Measurements from ENCODE around the gene SYTL2.

Gene SYTL2

DNA sequence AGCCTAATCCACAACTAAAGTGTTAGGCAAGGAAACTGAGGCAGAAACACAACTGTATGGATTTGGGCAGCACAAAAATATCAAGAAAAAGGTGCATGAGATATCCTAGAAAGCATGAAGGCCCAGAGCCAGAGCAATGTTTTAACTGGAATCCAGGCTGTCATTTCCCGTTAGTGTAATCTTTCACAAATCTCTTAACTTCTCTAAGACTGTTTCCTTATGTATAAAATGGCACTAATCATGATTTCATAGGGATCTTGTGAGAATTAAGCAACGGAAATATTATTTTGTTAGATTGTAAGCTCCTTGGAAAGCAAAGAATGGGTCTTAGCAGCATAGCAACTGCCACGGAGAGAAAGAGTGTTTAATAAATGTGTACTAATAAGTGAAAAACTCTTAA lies 14.7 kb upstream of the SYTL2 start:
- DNase-seq: no peak

DNA sequence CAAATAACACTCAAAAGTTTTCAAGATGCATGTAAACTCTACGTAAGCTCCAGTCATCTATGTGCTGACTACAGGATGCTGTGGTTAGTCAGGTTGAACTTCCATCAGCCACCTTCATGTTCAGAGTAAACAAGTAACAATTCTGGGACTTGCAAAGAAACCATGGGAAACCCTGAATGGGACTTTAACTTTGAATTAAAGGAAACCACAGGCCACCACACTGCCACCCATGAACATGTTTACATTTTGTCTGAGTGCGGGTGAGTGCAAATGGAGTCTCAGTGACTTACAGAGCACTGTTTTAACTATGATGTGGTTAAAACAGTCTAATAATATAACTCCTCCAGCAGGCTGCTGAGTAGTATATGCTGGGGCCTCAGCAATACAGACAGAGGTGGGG lies 12.9 kb upstream of the SYTL2 start:
- no peak for DNase-seq

GRCh38 chr11:85822814-85823213 lies 11.9 kb upstream of the SYTL2 start:
- no peak for DNase-seq

DNA sequence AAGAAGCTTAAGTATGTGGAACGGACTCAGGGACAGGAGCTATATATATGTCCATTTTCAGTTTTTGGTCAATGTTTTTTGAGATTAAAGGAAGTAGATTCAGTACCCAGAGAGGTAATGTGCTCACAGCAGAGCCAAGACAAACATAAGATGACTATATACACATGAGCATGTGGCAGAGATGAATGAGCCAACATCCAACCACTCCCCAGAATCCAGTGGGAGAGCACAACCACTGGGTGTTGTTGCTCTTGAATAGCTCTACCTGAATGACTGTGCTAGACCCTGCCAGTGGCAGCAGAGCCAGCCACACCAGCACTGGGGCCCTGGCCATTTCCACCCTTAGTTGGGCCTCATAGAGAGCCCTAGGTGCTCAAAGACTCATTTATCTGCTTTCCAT lies 10.7 kb upstream of the SYTL2 start:
- DNase-seq: no peak

GRCh38 chr11:85819441-85819840 lies 8.5 kb upstream of the SYTL2 start:
- no peak for DNase-seq

DNA sequence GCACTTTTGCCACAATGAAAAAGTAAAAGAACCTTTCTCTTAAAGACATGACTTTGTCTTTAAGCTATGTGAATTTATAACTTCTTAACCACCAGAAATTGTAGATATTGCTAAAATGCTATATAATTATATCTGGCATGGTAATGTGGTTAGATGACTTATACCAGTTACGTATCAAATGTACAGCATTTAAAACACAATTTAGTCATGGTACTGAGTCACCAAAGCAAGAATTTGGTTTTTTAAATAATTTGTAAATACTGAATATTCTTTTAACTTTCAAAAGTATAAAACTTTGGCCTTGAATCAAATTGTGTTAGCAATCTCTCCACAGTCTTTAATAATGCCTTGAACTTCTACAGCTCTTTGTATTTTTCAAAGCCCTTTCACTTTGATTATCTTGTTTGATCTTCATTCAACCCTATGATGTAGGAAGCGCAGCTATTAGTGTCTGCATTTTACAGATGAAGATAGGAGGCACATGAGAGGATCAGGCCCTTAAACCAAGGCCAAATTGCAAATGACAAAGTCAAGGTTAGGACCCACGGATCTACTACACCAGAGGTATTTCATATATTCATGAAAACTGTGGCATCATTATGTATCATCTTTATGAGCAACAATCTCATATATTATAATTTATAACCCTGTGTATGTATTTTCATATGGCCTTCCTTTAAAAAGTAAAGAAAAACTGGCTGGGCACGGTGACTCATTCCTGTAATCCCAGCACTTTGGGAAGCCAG lies 4.4 kb upstream of the SYTL2 start:
- no peak for DNase-seq

DNA sequence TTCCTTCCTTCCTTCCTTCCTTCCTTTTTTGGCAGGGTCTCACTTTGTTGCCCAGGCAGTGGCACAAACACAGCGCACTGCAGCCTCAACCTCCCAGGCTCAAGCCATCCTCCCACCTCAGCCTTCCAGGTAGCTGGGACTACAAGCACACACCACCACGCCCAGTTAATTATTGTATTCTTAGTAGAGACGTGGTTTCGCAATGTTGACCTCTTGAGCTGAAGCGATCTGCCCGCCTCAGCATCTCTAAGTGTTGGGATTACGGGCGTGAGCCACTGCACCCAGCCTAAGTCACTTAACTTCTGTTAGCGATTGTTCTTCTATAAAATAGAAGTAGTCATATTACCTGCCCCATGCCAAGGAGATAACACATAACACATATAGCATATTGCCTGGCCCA lies 2.8 kb upstream of the SYTL2 start:
- no peak for DNase-seq

GRCh38 chr11:85811624-85812023 lies 683 bp upstream of the SYTL2 start:
- DNase-seq: no peak

DNA sequence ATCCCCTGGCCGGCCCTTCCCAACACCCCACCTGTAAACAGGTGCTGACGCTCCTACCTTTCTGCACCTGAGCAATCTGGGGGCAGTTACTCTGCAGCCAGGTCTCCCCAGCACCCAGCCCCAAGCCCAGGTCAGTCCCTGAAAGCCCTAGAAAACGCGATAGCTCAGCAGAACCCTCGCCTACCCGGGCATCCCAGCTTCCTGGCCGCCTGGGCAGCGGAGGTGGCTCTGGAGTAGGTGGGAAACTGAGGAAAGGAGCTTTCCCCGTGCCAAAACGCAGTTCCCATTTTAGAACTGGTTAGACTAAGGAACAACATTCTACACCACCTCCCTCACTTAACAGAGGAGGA lies 445 bp downstream of the SYTL2 start:
- no peak for DNase-seq

- DNase-seq: no peak
These were observed 1.1 kb downstream of the SYTL2 start for GRCh38 chr11:85809863-85810262.

DNA sequence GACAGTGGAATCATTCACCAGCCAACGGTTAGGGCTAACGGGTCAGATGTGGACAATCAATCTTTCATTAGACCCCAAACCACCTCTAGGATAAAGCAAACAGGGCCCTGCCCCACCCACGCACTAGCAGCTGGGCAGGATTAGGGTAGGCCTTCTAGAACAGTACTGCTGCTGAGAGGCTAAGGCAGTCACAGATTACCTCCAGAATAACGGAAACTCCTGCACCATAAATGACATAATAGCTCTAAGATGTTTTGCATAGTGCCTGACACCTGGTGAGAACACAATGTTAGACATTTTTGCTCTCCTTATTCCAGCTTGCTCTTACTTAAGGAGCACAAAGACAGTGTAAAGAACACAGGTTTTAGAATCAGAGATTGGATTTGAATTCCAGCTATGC lies 1.8 kb downstream of the SYTL2 start:
- no peak for DNase-seq

DNA sequence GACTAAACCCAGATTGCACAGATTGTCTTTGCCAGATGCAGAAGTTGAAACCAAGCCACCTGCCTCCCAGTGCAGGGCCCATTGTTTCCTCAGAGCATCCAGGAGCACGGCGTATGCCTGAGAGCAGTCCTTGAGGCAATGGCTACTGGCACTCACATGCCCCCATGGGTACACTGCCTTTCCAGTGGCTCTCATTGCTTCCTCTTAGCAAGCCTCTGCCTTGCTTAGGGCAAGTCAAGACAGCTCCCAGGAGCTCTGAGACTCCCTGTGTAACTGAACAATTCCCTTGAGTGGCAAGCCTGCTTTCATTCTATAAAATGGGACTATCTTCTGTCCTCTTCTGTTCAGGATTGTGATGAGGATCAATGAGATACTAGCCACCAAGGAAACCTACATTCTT lies 4.1 kb downstream of the SYTL2 start:
- no peak for DNase-seq

DNA sequence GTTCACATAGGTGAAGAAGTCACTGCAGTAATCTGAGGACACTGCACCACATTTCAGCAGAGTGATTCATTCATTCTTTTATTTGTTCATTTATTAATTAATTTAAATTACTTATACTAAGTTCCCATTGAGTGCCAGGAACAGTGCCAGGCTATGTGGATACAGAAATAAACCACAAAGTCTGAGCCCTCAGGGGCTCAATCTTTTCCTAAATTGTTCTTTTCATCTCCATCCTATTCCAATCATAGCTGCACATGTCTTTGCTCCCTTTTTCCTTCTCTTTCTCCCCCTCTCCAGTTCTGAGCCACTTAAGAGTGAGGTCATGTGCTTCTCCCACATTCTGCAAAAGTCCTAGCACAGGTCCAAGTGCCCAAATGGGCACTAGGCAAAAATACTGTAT lies 4.9 kb downstream of the SYTL2 start:
- DNase-seq: no peak

DNA sequence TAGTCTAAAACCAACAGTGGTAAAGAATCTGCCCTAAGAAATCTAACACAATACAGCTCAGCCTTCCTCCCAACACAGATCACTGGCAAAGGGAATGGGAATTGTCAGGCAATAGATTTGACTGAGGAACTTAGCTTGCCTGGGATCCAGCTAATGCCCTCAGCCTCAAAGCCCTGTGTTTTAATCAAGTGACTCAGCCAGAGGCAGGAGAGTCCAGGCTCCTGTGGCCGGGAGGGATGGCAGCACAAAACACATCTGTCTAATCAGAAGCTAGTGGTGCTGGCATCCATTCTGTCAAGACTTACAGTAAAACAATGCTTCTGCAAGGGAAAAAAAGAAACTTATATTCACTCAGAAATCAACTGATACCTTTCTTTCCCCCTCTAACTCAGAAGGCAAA lies 5.6 kb downstream of the SYTL2 start:
- DNase-seq: no peak

GRCh38 chr11:85803920-85804319 lies 7.0 kb downstream of the SYTL2 start:
- DNase-seq: no peak

- no peak for DNase-seq
These were observed 7.6 kb downstream of the SYTL2 start for GRCh38 chr11:85803303-85803702.

DNA sequence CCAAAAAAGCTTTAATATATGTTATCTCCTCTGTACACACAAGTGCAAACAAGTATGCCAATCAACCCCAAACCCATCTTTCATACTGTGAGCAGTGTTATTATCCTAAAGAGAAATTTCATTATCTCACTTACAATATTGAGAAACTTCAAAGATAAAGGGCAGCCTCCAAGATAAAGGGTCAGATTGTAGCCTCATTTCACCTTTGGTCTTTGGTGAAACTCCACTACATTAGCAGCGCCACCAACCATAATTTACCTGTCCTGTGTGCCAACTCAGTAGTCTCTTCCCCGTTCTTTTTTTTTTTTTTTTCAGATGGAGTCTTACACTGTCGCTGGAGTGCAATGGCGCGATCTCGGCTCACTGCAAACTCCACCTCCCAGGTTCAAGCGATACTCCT lies 9.4 kb downstream of the SYTL2 start:
- no peak for DNase-seq

DNA sequence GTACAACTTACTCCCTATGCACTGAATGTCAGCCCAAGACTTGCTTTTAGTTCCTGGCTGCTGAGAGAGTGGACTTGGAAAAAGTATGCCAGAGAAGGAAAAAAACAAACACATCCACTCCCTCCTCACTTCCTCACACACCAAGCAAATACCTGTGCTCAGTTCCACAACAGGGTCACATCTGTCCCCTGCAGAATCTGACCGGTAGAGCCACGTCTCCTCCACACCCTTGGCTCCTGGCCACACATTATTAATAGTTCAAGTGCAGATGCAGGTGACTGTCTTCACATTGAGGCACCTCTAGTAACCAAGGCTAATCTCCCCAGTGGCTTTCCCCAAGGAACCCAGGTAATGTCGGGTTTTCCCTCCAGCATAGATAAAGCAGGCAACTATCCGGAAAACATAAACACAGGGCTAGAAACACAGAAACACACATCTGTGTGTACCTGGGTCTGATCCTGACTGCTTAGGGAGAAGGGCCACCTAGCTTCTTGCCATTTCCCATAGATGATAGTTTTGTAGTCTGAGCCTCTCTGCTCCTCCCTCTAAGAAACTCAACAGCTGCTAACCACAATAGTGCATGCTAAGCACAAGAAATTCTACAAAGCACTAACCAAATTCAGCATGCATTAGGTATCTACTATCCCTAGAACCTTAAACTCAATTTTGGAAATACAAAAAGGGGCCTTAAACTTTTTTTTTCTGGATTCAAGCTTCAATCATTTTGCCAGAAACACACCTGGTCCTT lies 10.2 kb downstream of the SYTL2 start:
- DNase-seq: no peak

- no peak for DNase-seq
These were observed 11.8 kb downstream of the SYTL2 start for GRCh38 chr11:85799142-85799541.

- DNase-seq: no peak
These were observed 12.6 kb downstream of the SYTL2 start for GRCh38 chr11:85798361-85798760.

- no peak for DNase-seq
These were observed 15.0 kb downstream of the SYTL2 start for GRCh38 chr11:85795712-85796487.

- DNase-seq: no peak
These were observed 19.4 kb downstream of the SYTL2 start for GRCh38 chr11:85791409-85791990.

Data from NCI-H2029 treated with DMSO at 0.1 percent for 48 hours (cell line).